NCI-H345 treated with DMSO at 0.1 percent for 48 hours (cell line): ENCODE data around the gene MALT1.
"Not testable (repeated sequence)": the region's sequence is repeated elsewhere in the genome, so short reads cannot be mapped to it uniquely, and the experiment has no call there.

Source experiments
- DNase-seq: peaks from one replicate; lab custom pipeline; 2025; ENCODE audit not compliant: unreplicated experiment; lab: John Stamatoyannopoulos, UW

MALT1 gene

GRCh38 chr18:58768293-58768974, 97.2 kb downstream of the MALT1 start:
- DNase-seq: peak; percentile 84

- DNase-seq: no peak
Measured at GRCh38 chr18:58769321-58769720, 98.1 kb downstream of the MALT1 start.

- no peak for DNase-seq
Measured at GRCh38 chr18:58770601-58771000, 99.3 kb downstream of the MALT1 start.

DNA sequence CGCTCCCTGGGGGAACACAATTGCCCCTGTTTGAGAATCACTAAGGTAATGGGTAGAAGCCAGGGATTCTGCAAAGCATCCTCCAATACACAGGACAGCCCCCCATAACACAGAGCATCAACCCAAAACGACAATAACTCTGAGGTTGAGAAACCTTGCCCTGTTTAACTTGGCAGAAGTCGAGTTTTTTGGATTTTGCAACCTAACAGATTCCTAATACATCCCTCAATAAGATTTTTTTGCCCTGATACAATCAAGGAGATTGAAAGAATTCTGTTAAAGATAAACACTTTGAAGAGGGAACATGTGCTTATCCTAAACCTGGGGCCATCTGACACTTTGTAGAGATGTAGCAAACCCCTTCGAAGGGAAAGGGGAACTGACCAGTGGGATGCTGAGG, 100.9 kb downstream of the MALT1 start:
- DNase-seq: no peak

GRCh38 chr18:58776084-58776483, 104.8 kb downstream of the MALT1 start:
- DNase-seq: no peak

GRCh38 chr18:58776541-58776940, 105.3 kb downstream of the MALT1 start:
- DNase-seq: not testable (repeated sequence)

- no peak for DNase-seq
Measured at GRCh38 chr18:58777471-58777870, 106.2 kb downstream of the MALT1 start.

- DNase-seq: no peak
Measured at GRCh38 chr18:58779529-58779928, 108.3 kb downstream of the MALT1 start.

- no peak for DNase-seq
Measured at GRCh38 chr18:58780045-58780444, 108.8 kb downstream of the MALT1 start.

GRCh38 chr18:58781627-58782194, 110.4 kb downstream of the MALT1 start:
- DNase-seq: peak; percentile 76

GRCh38 chr18:58784601-58785137, 113.4 kb downstream of the MALT1 start:
- DNase-seq: no peak

DNA sequence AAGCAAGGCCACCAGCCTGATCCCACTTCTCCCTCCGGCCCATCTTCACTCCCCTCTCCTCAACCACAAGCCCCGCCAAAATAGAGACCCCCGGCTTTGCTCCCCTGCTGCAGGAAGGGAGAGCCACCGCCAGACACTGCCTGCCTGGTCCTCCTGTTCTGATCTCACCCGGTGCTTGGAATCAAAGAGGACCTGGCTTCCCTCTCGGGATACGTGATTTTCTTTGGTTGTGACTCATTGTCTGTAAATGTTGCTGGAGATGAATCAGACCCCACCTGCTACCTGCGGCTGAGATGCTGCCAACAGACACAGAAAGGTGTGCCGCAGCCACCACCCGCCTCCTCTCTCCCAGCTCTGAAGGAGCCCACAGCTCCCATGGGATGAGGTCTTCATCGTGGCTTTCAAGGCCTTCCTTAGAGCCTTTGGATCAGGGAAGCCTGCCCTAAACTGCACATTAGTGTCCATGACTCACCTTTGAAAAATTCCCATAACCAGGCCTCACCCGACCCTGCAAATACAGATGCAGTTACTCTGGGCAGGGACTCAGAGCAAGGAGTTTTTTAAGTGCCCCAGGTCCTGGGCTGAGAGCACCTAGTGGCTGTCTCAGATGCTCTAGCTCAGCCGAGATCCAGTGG, 114.0 kb downstream of the MALT1 start:
- no peak for DNase-seq

GRCh38 chr18:58785870-58786269, 114.6 kb downstream of the MALT1 start:
- no peak for DNase-seq

DNA sequence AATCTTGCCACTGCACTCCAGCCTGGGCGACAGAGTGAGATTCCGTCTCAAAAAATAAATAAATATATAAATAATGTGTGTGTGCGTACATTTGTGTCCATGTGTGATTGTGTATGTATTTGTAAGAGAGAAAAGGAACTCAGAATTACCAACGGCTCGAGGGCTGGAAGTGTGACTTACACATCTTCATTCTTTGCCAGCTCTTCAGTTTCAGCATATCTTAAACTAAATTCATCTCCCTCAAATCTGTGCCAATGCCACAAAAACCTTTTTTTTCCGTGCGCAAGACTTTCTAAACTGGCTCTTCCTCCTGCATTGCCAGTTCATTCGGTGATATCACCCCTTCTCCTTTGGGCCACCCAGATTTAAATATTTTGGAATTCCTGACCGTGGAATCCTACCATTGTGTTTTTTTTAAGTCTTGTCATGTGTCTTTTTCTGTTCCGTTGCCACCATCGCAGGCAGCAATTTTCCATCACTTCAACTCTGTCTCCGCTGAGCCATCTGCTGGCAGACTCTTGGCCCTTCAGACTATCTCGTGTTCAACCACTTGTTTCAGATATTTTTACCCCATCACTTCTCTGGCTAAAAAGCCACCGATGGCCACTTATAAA, 116.4 kb downstream of the MALT1 start:
- no peak for DNase-seq

- DNase-seq: no peak
Measured at GRCh38 chr18:58788470-58788869, 117.2 kb downstream of the MALT1 start.

DNA sequence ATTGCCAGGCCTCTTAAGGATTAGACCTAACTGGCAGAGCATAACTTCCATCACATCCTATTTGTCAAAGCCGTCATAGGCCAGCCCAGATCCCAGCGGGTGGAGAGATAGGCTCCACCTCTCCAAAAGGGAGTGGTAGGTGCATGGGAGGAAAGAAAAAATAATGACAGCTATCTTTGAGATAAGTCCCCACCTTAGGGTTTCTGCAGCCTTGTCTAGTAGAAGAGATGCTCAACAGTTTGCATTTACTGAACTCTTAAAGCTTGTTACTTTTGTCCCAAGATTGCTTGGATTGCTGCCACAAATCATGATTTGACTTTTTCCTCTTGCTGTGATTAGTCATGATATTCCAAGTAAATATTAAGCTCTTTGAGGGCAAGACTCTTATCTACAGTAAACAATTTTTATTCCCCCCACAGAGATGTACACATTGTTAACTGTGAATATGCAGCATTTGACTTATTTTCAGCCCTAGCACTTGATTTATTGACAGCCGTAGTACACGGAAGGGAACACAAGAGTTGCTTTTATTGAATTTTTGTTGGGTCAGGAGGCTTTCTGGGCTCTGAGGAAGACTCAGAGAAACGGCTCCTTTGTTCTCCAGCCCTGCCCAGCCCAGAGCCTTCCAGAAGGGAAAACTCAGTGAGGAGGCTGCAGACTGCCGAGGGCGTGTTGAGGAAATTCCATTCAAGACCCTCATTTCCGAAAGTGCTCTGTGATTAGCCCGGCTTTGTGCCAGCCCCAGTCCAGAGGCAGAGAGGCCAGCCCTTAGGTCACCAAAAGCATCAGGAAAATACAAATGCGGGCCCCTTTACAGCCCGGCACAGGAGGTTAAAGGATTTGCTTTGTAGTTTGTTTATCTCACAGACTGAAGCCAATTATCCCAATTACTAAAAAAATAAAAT, 118.0 kb downstream of the MALT1 start:
- DNase-seq: no peak

DNA sequence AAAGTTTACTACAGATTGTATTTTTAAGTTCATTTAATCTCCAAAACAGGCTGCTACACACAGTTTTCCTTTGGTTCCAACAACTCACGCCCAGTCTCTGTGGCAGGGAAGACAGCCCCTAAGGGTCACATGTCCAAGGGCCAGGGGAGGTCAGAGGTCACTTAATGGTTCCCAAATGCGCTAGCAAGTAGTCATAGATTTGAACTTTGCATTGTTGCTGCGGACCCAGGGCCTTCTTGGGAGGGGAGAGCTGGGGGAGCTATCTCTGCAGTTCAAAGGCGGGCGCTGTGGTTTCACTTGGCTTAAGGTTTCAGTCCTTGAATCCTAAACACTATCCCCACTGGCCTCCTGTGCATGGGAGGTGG, 118.6 kb downstream of the MALT1 start:
- no peak for DNase-seq

DNA sequence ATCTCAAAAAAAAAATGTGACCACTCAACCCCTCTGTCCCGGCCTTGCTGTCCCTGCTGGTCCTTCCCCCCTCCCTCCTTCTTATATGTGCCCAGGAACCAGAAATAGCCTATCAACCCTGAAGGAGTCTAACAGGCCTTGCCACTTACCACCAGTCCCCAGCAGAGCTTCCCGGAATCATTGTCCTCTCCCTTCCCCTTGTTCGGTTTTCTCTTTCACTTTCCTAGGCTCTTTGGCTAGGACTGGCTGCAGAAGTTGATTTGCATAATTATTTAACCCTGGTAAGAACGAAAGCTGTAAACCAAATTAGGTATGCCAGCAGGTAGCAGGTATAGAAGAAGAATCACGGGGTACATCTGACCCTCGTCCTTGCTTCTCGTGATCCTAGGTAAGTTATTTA, 120.8 kb downstream of the MALT1 start:
- DNase-seq: no peak

- DNase-seq: no peak
Measured at GRCh38 chr18:58793361-58793760, 122.1 kb downstream of the MALT1 start.

GRCh38 chr18:58796220-58796619, 125.0 kb downstream of the MALT1 start:
- no peak for DNase-seq

DNA sequence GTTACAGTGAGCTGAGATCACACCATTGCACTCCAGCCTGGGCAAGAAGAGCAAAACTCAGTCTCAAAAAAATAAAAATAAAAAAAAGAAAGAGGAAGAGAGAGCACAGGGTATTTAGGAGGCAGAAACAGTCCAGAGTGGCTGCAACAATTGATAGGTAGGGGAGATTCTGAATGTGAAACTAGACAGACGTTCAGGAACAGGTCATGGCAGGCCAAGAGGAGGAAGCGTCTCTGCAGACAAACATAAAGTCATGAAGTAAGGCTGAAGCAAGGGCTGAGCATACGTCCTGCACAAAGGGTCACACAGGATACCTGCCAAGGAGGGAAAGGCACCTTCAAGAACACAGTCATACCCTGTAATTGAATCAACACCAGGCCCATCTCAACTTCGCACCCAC, 129.3 kb downstream of the MALT1 start:
- DNase-seq: no peak
